Measurements from ENCODE around the gene KPNA4.

- TF ChIP-seq, protein P1, sequence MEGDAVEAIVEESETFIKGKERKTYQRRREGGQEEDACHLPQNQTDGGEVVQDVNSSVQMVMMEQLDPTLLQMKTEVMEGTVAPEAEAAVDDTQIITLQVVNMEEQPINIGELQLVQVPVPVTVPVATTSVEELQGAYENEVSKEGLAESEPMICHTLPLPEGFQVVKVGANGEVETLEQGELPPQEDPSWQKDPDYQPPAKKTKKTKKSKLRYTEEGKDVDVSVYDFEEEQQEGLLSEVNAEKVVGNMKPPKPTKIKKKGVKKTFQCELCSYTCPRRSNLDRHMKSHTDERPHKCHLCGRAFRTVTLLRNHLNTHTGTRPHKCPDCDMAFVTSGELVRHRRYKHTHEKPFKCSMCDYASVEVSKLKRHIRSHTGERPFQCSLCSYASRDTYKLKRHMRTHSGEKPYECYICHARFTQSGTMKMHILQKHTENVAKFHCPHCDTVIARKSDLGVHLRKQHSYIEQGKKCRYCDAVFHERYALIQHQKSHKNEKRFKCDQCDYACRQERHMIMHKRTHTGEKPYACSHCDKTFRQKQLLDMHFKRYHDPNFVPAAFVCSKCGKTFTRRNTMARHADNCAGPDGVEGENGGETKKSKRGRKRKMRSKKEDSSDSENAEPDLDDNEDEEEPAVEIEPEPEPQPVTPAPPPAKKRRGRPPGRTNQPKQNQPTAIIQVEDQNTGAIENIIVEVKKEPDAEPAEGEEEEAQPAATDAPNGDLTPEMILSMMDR (IDR thresholded peaks at IDR 0.05; ENCODE audit: low read length), result no peak
- no peak for TF ChIP-seq EZH2 (IDR thresholded peaks at IDR 0.05; ENCODE audit: borderline replicate concordance, low read length)
These were observed 86.0 kb downstream of the KPNA4 start for GRCh38 chr3:160479376-160479775.

All from OCI-LY1 (cell line).